Measurements from ENCODE around the gene ZNF101. TPM values are rescaled to one million over a fixed set of nuclear protein-coding genes. Genes with fewer than 3 reads are reported as not detected.

Gene ZNF101
- polyA plus RNA-seq, 1 experiment: 4.5 TPM

DNA sequence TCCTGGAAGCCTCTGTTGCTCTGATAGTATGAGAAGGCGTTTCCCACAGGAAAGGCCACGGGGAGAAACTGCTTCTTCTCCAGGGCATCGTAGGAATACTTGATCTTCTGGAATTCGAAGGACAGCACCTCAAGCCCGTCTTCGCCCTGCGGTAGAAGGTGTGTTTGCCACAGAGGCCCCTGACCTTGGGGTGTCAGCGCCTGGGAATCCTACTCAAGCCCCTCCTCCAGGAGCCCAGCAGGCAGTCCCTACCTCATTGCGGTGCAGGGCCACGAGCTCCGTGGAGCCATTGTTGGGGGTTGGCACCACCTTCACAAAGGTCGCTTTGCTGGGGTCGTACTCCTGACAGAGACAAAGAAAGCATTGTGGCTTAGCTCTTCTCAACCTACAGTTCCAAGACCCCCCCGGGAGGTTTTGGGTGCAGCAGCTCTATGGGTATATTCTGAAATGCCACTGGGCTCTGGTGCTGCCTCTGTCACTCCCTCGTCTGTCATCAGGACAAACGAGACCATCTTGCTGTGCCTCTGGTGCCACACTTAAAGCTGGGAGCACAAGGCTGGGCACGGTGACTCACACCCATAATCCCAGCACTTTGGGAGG lies 8.9 kb upstream of the ZNF101 start:
- Histone ChIP-seq H3K27me3 (ENCODE audit: control insufficient read depth, insufficient read depth, low read length) (no peaks in the 10 kb centered on the region), H3K27ac (ENCODE audit: low read depth, low read length) (no peak overlapping the region), H3K4me3 (ENCODE audit: low read depth, low read length) (no peak overlapping the region), H3K9me3 (ENCODE audit: control insufficient read depth, insufficient read depth, low read length) (peaks cover 9% of the 10 kb centered on the region; the same call in 1 of the 2 replicates)
- ChIA-PET CTCF (interaction anchor here (0.5 kb wide), 1 partner anchor 1066 kb away, joined by 3 read pairs; no protein-coding TSS in a partner anchor), POLR2A (no interaction called here)
- DNase-seq (ENCODE audit: low read depth, low spot score): no peak
- TF ChIP-seq CTCF (IDR thresholded peaks at IDR 0.05; ENCODE audit: low read depth, low read length): no peak

- ChIA-PET POLR2A (no interaction called here), CTCF (interaction anchor here (1.4 to 3.0 kb wide), 2 partner anchors 17 to 129 kb away, joined by 6 to 8 read pairs; partner anchors contain the start of gene GMIP)
- Histone ChIP-seq H3K9me3 (ENCODE audit: control insufficient read depth, insufficient read depth, low read length) (peaks cover 12% of the 10 kb centered on the region; the same call in 1 of the 2 replicates), H3K4me3 (ENCODE audit: low read depth, low read length) (no peak overlapping the region), H3K27ac (ENCODE audit: low read depth, low read length) (no peak overlapping the region), H3K27me3 (ENCODE audit: control insufficient read depth, insufficient read depth, low read length) (no peaks in the 10 kb centered on the region)
- no peak for DNase-seq (ENCODE audit: low read depth, low spot score)
- no peak for TF ChIP-seq CTCF (IDR thresholded peaks at IDR 0.05; ENCODE audit: low read depth, low read length)
Measured at GRCh38 chr19:19661141-19661674, 7.4 kb upstream of the ZNF101 start.

GRCh38 chr19:19661675-19662251 lies 6.9 kb upstream of the ZNF101 start:
- TF ChIP-seq CTCF (IDR thresholded peaks at IDR 0.05; ENCODE audit: low read depth, low read length): no peak
- ChIA-PET CTCF (interaction anchor here (0.6 to 3.0 kb wide), 3 partner anchors 18 to 130 kb away, joined by 3 to 8 read pairs (median 6); partner anchors contain the start of gene GMIP), POLR2A (no interaction called here)
- Histone ChIP-seq H3K27ac (ENCODE audit: low read depth, low read length) (no peak overlapping the region), H3K27me3 (ENCODE audit: control insufficient read depth, insufficient read depth, low read length) (no peaks in the 10 kb centered on the region), H3K4me3 (ENCODE audit: low read depth, low read length) (no peak overlapping the region), H3K9me3 (ENCODE audit: control insufficient read depth, insufficient read depth, low read length) (peaks cover 12% of the 10 kb centered on the region; the same call in 1 of the 2 replicates)
- no peak for DNase-seq (ENCODE audit: low read depth, low spot score)

GRCh38 chr19:19662344-19662743 lies 6.3 kb upstream of the ZNF101 start:
- TF ChIP-seq CTCF (IDR thresholded peaks at IDR 0.05; ENCODE audit: low read depth, low read length): no peak
- ChIA-PET CTCF (interaction anchor here (0.6 to 3.0 kb wide), 3 partner anchors 18 to 130 kb away, joined by 3 to 8 read pairs (median 6); partner anchors contain the start of gene GMIP), POLR2A (no interaction called here)
- Histone ChIP-seq H3K9me3 (ENCODE audit: control insufficient read depth, insufficient read depth, low read length) (peaks cover 12% of the 10 kb centered on the region; the same call in 1 of the 2 replicates), H3K27ac (ENCODE audit: low read depth, low read length) (no peak overlapping the region), H3K4me3 (ENCODE audit: low read depth, low read length) (peak overlapping the region; percentile 100), H3K27me3 (ENCODE audit: control insufficient read depth, insufficient read depth, low read length) (no peaks in the 10 kb centered on the region)
- no peak for DNase-seq (ENCODE audit: low read depth, low spot score)

DNA sequence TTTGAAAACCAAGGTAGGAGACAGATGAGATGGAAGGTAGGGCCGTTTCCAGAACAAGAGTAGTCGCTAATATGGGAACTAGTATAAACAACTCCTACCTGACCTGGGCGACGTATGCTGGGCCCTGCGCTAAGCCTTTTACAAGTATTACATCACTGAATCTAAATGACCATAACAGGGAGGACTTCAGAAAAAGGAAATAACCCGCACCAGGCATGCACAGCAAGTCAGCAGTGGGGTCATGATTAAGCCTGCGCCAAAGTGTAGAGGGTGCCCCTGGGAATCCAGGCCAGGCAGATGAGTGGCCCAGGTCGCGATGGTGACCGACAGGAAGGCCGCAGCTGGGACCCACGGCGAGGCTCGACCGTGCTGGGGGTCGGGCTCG lies 5.8 kb upstream of the ZNF101 start:
- DNase-seq (ENCODE audit: low read depth, low spot score): no peak
- peaks cover 12% of the 10 kb centered on the region; the same call in 1 of the 2 replicates for H3K9me3 ChIP-seq (ENCODE audit: control insufficient read depth, insufficient read depth, low read length)
- H3K27ac ChIP-seq (ENCODE audit: low read depth, low read length): peak overlapping the region; percentile 47
- ChIA-PET CTCF (interaction anchor here (1.4 to 3.0 kb wide), 2 partner anchors 19 to 131 kb away, joined by 6 to 8 read pairs; partner anchors contain the start of gene GMIP), POLR2A (no interaction called here)
- no peaks in the 10 kb centered on the region for H3K27me3 ChIP-seq (ENCODE audit: control insufficient read depth, insufficient read depth, low read length)
- TF ChIP-seq CTCF (IDR thresholded peaks at IDR 0.05; ENCODE audit: low read depth, low read length): no peak
- H3K4me3 ChIP-seq (ENCODE audit: low read depth, low read length): peak overlapping the region; percentile 100
